ENCODE data around the gene FAM174B. TPM values are rescaled to one million over a fixed set of nuclear protein-coding genes. Genes with fewer than 3 reads are reported as not detected.
A peak's percentile ranks its signal among the peaks of the same experiment; 100 is the strongest.

Gene FAM174B
- total RNA-seq, 4 donors from 2014 or later: 51.9 to 69.4 (median 61.4) TPM

- Histone ChIP-seq H3K36me3 (no peaks in the 10 kb centered on the region), H3K27me3 (no peaks in the 10 kb centered on the region), H3K4me3 (replicated peaks in 1 of 3) (no peak overlapping the region), H3K4me1 (no peaks in the 10 kb centered on the region), H3K9me3 (no peaks in the 10 kb centered on the region), H3K27ac (no peak overlapping the region)
- TF ChIP-seq, protein P1, sequence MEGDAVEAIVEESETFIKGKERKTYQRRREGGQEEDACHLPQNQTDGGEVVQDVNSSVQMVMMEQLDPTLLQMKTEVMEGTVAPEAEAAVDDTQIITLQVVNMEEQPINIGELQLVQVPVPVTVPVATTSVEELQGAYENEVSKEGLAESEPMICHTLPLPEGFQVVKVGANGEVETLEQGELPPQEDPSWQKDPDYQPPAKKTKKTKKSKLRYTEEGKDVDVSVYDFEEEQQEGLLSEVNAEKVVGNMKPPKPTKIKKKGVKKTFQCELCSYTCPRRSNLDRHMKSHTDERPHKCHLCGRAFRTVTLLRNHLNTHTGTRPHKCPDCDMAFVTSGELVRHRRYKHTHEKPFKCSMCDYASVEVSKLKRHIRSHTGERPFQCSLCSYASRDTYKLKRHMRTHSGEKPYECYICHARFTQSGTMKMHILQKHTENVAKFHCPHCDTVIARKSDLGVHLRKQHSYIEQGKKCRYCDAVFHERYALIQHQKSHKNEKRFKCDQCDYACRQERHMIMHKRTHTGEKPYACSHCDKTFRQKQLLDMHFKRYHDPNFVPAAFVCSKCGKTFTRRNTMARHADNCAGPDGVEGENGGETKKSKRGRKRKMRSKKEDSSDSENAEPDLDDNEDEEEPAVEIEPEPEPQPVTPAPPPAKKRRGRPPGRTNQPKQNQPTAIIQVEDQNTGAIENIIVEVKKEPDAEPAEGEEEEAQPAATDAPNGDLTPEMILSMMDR (IDR thresholded peaks at IDR 0.05): no peak
- TF ChIP-seq POLR2A (IDR thresholded peaks at IDR 0.05): no peak
- intact Hi-C loops (cut with DNase I): no loop called here
- DNase-seq: no peak
- 69 to 80% methylated on average over 1 of the region's 1 CpG for WGBS, 2 donors
These were observed 81.0 kb downstream of the FAM174B start for GRCh38 chr15:92574566-92574965.

DNA sequence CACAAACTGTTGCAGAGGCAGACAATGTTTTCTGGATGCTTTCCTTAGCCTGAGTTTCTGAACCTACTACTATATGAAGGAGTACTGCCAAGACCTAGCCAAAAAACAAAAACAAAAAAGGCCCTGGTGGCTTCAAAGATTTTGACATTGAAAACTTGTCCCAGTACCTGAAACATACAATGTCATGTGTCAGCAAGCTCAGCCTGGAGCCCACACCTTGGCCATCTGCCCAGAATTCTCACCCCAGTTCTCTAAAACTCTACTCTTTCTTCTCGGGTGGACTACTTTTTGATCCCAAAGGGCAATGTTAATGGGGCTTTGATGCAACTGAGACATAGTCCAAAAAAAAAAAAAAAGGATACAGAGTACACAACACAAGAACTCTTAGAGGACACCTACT is 81.4 kb downstream of the FAM174B start:
- Histone ChIP-seq H3K27ac (no peak overlapping the region), H3K4me3 (replicated peaks in 1 of 3) (no peak overlapping the region), H3K9me3 (no peaks in the 10 kb centered on the region), H3K27me3 (no peaks in the 10 kb centered on the region), H3K4me1 (no peaks in the 10 kb centered on the region), H3K36me3 (no peaks in the 10 kb centered on the region)
- DNase-seq: peak; percentile 30 to 34
- 23 to 28% methylated on average over 1 of the region's 1 CpG for WGBS, 2 donors
- intact Hi-C loops (cut with DNase I): no loop called here
- TF ChIP-seq, protein P1 (IDR thresholded peaks at IDR 0.05): no peak
- no peak for TF ChIP-seq POLR2A (IDR thresholded peaks at IDR 0.05)

GRCh38 chr15:92571824-92572223 is 83.8 kb downstream of the FAM174B start:
- intact Hi-C loops (cut with DNase I): no loop called here
- no peaks in the 10 kb centered on the region for H3K36me3 ChIP-seq
- no peaks in the 10 kb centered on the region for H3K27me3 ChIP-seq
- no peaks in the 10 kb centered on the region for H3K4me1 ChIP-seq
- no peak overlapping the region for H3K27ac ChIP-seq
- DNase-seq: no peak
- H3K9me3 ChIP-seq: no peaks in the 10 kb centered on the region
- H3K4me3 ChIP-seq (replicated peaks in 1 of 3): no peak overlapping the region
- 88 to 94% methylated on average over 4 of the region's 4 CpGs for WGBS, 2 donors
- TF ChIP-seq, protein P1 (IDR thresholded peaks at IDR 0.05): no peak
- TF ChIP-seq POLR2A (IDR thresholded peaks at IDR 0.05): no peak

GRCh38 chr15:92570391-92570790 is 85.2 kb downstream of the FAM174B start:
- no peaks in the 10 kb centered on the region for H3K4me1 ChIP-seq
- H3K9me3 ChIP-seq: no peaks in the 10 kb centered on the region
- H3K27ac ChIP-seq: no peak overlapping the region
- no peaks in the 10 kb centered on the region for H3K27me3 ChIP-seq
- H3K36me3 ChIP-seq: no peaks in the 10 kb centered on the region
- no peak for DNase-seq
- 71 to 82% methylated on average over 6 to 7 of the region's 7 CpGs for WGBS, 2 donors
- H3K4me3 ChIP-seq (replicated peaks in 1 of 3): no peak overlapping the region
- TF ChIP-seq, protein P1 (IDR thresholded peaks at IDR 0.05): no peak
- TF ChIP-seq POLR2A (IDR thresholded peaks at IDR 0.05): no peak
- intact Hi-C loops (cut with DNase I): no loop called here

DNA sequence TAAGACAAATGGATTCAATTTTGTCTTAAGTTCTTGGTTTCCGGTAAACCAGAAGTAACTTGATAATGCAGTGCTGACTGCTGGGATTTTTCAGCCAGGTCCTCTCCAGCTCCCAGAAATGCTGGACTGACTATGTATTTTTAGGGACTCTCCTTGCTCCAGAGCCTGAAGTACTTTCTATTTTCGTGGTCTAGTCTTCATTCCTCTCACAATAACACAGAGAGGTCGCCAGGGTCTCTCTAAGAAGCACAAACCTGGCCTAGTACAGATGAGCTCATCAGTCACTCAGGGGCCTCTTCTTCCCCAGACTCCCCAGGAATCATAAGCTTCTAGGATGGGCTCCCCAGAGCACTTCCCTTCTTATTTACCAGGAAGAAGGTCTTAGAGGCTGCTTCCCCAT is 85.8 kb downstream of the FAM174B start:
- 56 to 81% methylated on average over 3 of the region's 3 CpGs for WGBS, 2 donors
- Histone ChIP-seq H3K4me3 (replicated peaks in 1 of 3) (no peak overlapping the region), H3K36me3 (no peaks in the 10 kb centered on the region), H3K4me1 (no peaks in the 10 kb centered on the region), H3K27me3 (no peaks in the 10 kb centered on the region), H3K27ac (no peak overlapping the region), H3K9me3 (no peaks in the 10 kb centered on the region)
- intact Hi-C loops (cut with DNase I): no loop called here
- no peak for DNase-seq
- TF ChIP-seq, protein P1 (IDR thresholded peaks at IDR 0.05): no peak
- no peak for TF ChIP-seq POLR2A (IDR thresholded peaks at IDR 0.05)

Other genes with a start within 250 kb of the FAM174B start
- 100 to 1,000 TPM; 149 to 299 (median 213) TPM for gene CHD2, start 244.5 kb upstream of the FAM174B start, total RNA-seq

Measured in thyroid gland (tissue), 4 donors.